Rectal smooth muscle tissue (tissue), 1 donor: ENCODE measurements around the gene NUP93.
"Not testable (repeated sequence)": the region's sequence is repeated elsewhere in the genome, so short reads cannot be mapped to it uniquely, and the experiment has no call there.

Source experiments
- H3K27ac ChIP-seq: one replicate; pipeline ENCODE4 v1.7.0; 2013; ENCODE audit warnings: low read depth, low read length, inconsistent platforms
- H3K27me3 ChIP-seq: one replicate; pipeline ENCODE4 v1.7.0; 2013; ENCODE audit warnings: low read length; ENCODE audit not compliant: control insufficient read depth, insufficient read depth
- H3K36me3 ChIP-seq: one replicate; pipeline ENCODE4 v1.7.0; 2013; ENCODE audit warnings: low read length; ENCODE audit not compliant: control insufficient read depth, insufficient read depth
- H3K4me1 ChIP-seq: one replicate; pipeline ENCODE4 v1.7.0; 2013; ENCODE audit warnings: low read length; ENCODE audit not compliant: control insufficient read depth, insufficient read depth
- H3K4me3 ChIP-seq: one replicate; pipeline ENCODE4 v1.7.0; 2013; ENCODE audit warnings: low read length
- H3K9ac ChIP-seq: one replicate; pipeline ENCODE4 v1.7.0; 2013; ENCODE audit warnings: low read length

Gene NUP93

GRCh38 chr16:56868175-56868574, 138.2 kb downstream of the NUP93 start:
- Histone ChIP-seq H3K9ac (no peak overlapping the region), H3K4me3 (no peak overlapping the region), H3K27me3 (no peaks in the 10 kb centered on the region), H3K27ac (no peak overlapping the region), H3K4me1 (no peaks in the 10 kb centered on the region), H3K36me3 (no peaks in the 10 kb centered on the region)

DNA sequence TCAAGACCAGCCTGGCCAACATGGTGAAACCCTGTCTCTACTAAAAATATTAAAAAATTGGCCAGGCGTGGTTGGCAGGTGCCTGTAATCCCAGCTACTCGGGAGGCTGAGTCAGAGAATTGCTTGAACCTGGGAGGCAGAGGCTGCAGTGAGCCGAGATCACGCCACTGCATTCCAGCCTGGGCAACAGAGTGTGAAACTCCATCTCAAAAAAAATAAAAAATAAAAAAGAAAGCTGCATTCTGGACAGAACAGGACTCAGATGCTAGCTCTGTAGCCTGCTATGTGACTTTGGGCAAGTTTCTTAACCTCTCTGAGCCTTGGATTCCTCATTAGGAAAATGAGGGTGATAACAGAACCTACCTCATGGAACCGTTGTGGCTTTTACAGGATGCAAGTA, 138.8 kb downstream of the NUP93 start:
- not testable (repeated sequence) for H3K36me3 ChIP-seq, H3K4me1 ChIP-seq, H3K9ac ChIP-seq, H3K27ac ChIP-seq, H3K4me3 ChIP-seq, H3K27me3 ChIP-seq

DNA sequence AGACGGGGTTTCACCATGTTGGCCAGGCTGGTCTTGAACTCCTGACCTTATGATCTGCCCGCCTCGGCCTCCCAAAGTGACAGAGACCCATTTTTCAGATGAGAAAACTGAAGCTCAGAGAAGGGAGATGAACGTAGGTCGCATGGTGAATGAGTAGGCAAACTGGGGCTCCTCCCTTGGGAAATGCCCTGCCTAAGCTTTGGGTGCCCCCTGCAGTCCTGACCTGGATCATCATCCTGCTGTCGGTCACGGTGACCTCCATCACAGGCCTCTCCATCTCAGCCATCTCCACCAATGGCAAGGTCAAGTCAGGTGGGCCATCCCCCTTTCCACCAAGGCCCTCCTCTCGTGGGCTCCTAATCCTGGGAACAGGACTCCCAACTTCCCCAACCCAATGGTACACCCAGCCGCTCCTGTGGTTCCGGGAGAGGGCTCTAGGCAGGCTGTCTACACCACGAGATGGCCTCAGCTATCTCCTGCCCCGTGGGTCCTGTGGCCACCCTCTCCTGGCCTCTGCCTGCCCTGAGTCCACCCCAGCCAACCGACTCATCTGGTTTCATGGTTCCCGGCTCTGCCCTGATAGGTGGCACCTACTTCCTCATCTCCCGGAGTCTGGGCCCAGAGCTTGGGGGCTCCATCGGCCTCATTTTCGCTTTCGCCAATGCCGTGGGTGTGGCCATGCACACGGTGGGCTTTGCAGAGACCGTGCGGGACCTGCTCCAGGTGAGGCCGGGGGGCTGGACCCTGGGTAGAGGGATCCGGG, 139.8 kb downstream of the NUP93 start:
- Histone ChIP-seq H3K36me3 (no peaks in the 10 kb centered on the region), H3K4me3 (no peak overlapping the region), H3K27me3 (no peaks in the 10 kb centered on the region), H3K27ac (no peak overlapping the region), H3K4me1 (no peaks in the 10 kb centered on the region), H3K9ac (no peak overlapping the region)

DNA sequence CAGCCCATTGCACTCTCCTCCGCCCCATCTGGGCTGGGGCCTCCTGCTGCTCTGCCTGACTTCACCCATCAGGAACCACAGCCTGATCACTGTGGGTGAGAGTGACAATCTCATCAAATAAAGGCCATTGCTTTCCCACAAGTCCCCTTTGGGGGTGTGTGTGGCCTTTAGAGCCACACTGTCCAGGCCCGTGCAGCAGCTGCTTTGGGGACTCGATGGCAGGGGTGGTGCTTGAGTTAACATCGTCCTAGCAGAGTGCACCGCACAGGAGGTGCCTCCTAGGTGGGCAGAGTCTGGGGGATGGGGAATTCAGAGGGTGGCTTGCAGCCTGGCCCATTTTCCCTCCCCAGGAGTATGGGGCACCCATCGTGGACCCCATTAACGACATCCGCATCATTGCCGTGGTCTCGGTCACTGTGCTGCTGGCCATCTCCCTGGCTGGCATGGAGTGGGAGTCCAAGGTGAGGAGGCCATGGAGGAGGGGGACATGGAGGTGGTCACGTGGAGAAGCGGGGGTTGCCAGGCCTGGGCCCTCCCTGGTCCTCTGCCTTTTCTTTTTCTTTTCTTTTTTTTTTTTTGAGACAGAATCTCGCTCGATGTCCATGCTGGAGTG, 140.5 kb downstream of the NUP93 start:
- Histone ChIP-seq H3K4me1 (no peaks in the 10 kb centered on the region), H3K27me3 (no peaks in the 10 kb centered on the region), H3K36me3 (no peaks in the 10 kb centered on the region), H3K9ac (no peak overlapping the region), H3K27ac (no peak overlapping the region), H3K4me3 (no peak overlapping the region)

GRCh38 chr16:56871172-56871593, 141.3 kb downstream of the NUP93 start:
- Histone ChIP-seq H3K4me3 (no peak overlapping the region), H3K9ac (no peak overlapping the region), H3K27me3 (no peaks in the 10 kb centered on the region), H3K36me3 (no peaks in the 10 kb centered on the region), H3K4me1 (no peaks in the 10 kb centered on the region), H3K27ac (no peak overlapping the region)

DNA sequence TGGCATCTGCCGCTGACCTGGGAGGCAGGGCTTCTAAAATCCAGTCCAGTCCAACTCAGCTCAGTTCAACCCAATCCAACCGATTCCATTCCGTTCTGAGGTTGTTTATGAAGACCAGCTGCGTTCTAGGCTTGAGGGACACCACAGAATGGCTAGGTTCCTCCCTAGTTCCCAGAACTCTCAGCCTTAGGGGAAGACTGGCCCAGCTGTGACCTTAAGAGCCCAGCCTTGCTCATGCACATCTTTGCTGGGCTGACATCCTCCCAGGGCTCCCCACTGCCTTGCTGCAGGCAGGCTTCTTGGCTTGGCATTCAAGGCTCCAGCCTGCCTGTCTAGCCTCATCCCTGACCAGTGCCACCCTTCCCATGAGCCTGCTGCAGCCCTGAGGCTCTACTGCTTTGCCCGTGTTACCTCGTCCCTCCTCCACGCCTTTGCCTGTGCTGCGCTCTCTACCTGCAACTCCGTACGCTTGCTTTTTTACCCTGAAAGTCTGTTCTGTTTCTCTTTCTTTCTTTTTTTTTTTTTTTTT, 143.0 kb downstream of the NUP93 start:
- no peak overlapping the region for H3K4me3 ChIP-seq
- H3K27ac ChIP-seq = no peak overlapping the region
- no peaks in the 10 kb centered on the region for H3K36me3 ChIP-seq

GRCh38 chr16:56874800-56875199, 144.9 kb downstream of the NUP93 start:
- Histone ChIP-seq H3K4me3 (no peak overlapping the region), H3K27ac (no peak overlapping the region), H3K36me3 (no peaks in the 10 kb centered on the region), H3K4me1 (no peaks in the 10 kb centered on the region), H3K9ac (no peak overlapping the region), H3K27me3 (no peaks in the 10 kb centered on the region)

More for the DNA sequence above, 143.0 kb downstream of the NUP93 start:
- H3K27me3 ChIP-seq = no peaks in the 10 kb centered on the region
- H3K9ac ChIP-seq = no peak overlapping the region
- H3K4me1 ChIP-seq = no peaks in the 10 kb centered on the region

DNA sequence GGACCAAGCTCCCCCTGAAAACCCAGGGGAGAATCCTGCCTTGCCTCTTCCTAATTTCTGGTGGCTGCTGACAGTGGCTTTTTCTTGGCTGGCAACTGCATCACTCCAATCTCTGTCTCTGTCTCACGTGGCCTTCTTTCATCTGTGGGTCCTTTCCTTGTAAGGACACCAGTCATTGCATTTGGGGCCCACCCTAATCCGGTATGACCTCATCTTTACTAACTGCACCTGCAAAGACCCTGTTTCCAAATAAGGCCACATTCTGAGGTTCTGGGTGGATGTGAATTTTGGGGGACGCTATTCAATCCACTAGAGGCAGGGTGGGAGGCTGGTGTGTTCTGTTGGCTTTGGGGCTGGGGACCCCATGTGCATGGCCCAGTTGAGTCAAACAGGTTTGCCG, 146.1 kb downstream of the NUP93 start:
- Histone ChIP-seq H3K4me3 (no peak overlapping the region), H3K27ac (no peak overlapping the region), H3K27me3 (no peaks in the 10 kb centered on the region)

DNA sequence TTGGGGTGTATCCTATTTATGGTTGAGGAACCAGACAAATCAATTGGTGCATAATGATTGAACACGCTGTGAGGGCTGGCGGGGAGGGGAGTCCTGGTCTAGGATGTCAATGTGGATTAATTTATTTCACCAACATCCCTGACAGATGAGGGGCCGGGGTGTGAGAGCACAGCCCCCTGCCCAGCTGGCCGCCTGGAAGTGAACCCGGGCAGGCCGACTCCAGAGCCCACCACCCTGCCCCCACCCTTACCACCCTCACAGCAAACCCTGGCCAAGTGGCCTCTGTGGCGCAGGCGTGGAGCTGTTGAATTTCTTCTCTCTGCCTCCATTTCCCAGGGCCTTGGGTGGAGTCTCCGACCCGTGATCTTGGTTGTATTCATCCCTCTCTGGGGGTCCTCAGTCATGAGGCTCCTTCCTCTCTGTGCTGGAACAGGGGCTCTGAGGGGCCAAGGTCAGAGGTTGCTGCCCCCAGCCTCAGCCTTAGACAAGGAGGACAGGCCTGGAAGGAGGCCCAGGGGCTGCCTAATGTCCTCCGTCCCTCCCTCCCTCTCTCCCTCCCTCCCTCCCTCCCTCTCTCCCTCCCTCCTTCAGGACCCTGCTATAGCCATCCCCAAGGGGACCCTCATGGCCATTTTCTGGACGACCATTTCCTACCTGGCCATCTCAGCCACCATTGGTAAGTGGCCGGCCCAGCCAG, 147.7 kb downstream of the NUP93 start:
- H3K9ac ChIP-seq = no peak overlapping the region
- H3K4me3 ChIP-seq = no peak overlapping the region
- H3K36me3 ChIP-seq = no peaks in the 10 kb centered on the region
- H3K4me1 ChIP-seq = no peaks in the 10 kb centered on the region
- no peak overlapping the region for H3K27ac ChIP-seq
- H3K27me3 ChIP-seq = no peaks in the 10 kb centered on the region

More for the DNA sequence above, 146.1 kb downstream of the NUP93 start:
- Histone ChIP-seq H3K36me3 (no peaks in the 10 kb centered on the region), H3K4me1 (no peaks in the 10 kb centered on the region), H3K9ac (no peak overlapping the region)

- H3K27me3 ChIP-seq = no peaks in the 10 kb centered on the region
- no peak overlapping the region for H3K4me3 ChIP-seq
- H3K27ac ChIP-seq = no peak overlapping the region
- H3K4me1 ChIP-seq = no peaks in the 10 kb centered on the region
- H3K36me3 ChIP-seq = no peaks in the 10 kb centered on the region
- no peak overlapping the region for H3K9ac ChIP-seq
These were observed 148.4 kb downstream of the NUP93 start for GRCh38 chr16:56878282-56878854.

DNA sequence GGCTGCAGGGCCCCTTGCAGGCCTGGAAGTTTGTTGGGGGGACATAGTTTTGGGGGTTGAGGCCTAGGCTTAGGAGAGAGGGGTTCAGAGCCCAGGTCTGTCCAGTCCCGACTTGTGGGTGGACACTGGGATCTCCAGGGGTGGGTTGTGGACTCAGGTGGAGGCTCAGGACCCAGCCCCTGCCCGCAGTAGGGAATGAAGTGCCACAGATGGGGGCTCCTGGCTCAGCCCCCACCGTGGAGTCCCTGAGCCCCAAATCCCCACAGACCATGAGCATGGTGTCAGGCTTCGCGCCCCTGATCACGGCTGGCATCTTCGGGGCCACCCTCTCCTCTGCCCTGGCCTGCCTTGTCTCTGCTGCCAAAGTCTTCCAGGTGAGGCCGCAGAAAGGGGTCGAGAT, 149.3 kb downstream of the NUP93 start:
- no peak overlapping the region for H3K4me3 ChIP-seq
- no peaks in the 10 kb centered on the region for H3K36me3 ChIP-seq
- H3K9ac ChIP-seq = no peak overlapping the region
- no peaks in the 10 kb centered on the region for H3K4me1 ChIP-seq
- no peaks in the 10 kb centered on the region for H3K27me3 ChIP-seq
- no peak overlapping the region for H3K27ac ChIP-seq

GRCh38 chr16:56880176-56880575, 150.2 kb downstream of the NUP93 start:
- Histone ChIP-seq H3K4me1 (no peaks in the 10 kb centered on the region), H3K9ac (no peak overlapping the region), H3K36me3 (no peaks in the 10 kb centered on the region), H3K27ac (no peak overlapping the region), H3K27me3 (no peaks in the 10 kb centered on the region), H3K4me3 (no peak overlapping the region)
